ENCODE data around the gene BBC3.
"Not testable (repeated sequence)": the region's sequence is repeated elsewhere in the genome, so short reads cannot be mapped to it uniquely, and the experiment has no call there.

The BBC3 gene

GRCh38 chr19:47255879-47256692, 25.1 kb upstream of the BBC3 start, which contains the start of gene CCDC9:
CCDC9 (plus strand) TSS chr19:47256525; CDS start chr19:47258401, 1,876 bp downstream.
- H3K27me3 Mint-ChIP-seq (ENCODE audit: low read depth), result no peaks in the 10 kb centered on the region
- TF ChIP-seq CTCF (IDR thresholded peaks at IDR 0.05; ENCODE audit: unreplicated experiment in 3 of 3), result no peak
- H3K9me3 Mint-ChIP-seq, result no peaks in the 10 kb centered on the region
- H3K36me3 Mint-ChIP-seq (ENCODE audit: low read depth), result peaks cover 33% of the 10 kb centered on the region
- peak within 1 kb of the TSS; percentile 89 to 92 (median 91) for H3K4me3 Mint-ChIP-seq
- H3K27ac Mint-ChIP-seq, result peak within 1 kb of the TSS; percentile 96 to 97 (median 97)
- peaks cover 29% of the 10 kb centered on the region for H3K4me1 Mint-ChIP-seq

- peak overlapping the region in 1 of 3 experiments; percentile 33 for H3K27ac Mint-ChIP-seq
- H3K36me3 Mint-ChIP-seq (ENCODE audit: low read depth), result peaks cover 14% of the 10 kb centered on the region
- H3K4me3 Mint-ChIP-seq, result peak overlapping the region in 1 of 3 experiments; percentile 38
- no peaks in the 10 kb centered on the region for H3K27me3 Mint-ChIP-seq (ENCODE audit: low read depth)
- TF ChIP-seq CTCF (IDR thresholded peaks at IDR 0.05; ENCODE audit: unreplicated experiment in 3 of 3), result no peak
- H3K4me1 Mint-ChIP-seq, result peaks cover 17% of the 10 kb centered on the region
- no peaks in the 10 kb centered on the region for H3K9me3 Mint-ChIP-seq
These were observed 23.0 kb upstream of the BBC3 start for GRCh38 chr19:47253970-47254369.

- H3K4me3 Mint-ChIP-seq, result peak overlapping the region in 1 of 3 experiments; percentile 43
- no peaks in the 10 kb centered on the region for H3K27me3 Mint-ChIP-seq (ENCODE audit: low read depth)
- H3K4me1 Mint-ChIP-seq, result peaks cover 12% of the 10 kb centered on the region
- H3K36me3 Mint-ChIP-seq (ENCODE audit: low read depth), result peaks cover 10% of the 10 kb centered on the region
- no peaks in the 10 kb centered on the region for H3K9me3 Mint-ChIP-seq
- H3K27ac Mint-ChIP-seq, result peak overlapping the region in 1 of 3 experiments; percentile 68
- TF ChIP-seq CTCF (IDR thresholded peaks at IDR 0.05; ENCODE audit: unreplicated experiment in 3 of 3), result no peak
These were observed 22.5 kb upstream of the BBC3 start for GRCh38 chr19:47253467-47253881.

- H3K9me3 Mint-ChIP-seq; H3K4me1 Mint-ChIP-seq; H3K36me3 Mint-ChIP-seq (ENCODE audit: low read depth); H3K27me3 Mint-ChIP-seq (ENCODE audit: low read depth): not testable (repeated sequence)
- Mint-ChIP-seq H3K27ac (peak overlapping the region in 1 of 3 experiments; percentile 68), H3K4me3 (peak overlapping the region in 1 of 3 experiments; percentile 43)
These were observed 22.0 kb upstream of the BBC3 start for GRCh38 chr19:47253016-47253415.

GRCh38 chr19:47247308-47247990, 16.4 kb upstream of the BBC3 start:
- peak; percentile 90 to 93 (median 92) for TF ChIP-seq CTCF (IDR thresholded peaks at IDR 0.05; ENCODE audit: unreplicated experiment in 3 of 3)
- Mint-ChIP-seq H3K9me3 (no peaks in the 10 kb centered on the region), H3K4me1 (peaks cover 10% of the 10 kb centered on the region), H3K27me3 (ENCODE audit: low read depth) (peaks cover 19% of the 10 kb centered on the region), H3K27ac (peak overlapping the region in 2 of 3 experiments; percentile 6 to 57), H3K4me3 (peak overlapping the region in 1 of 3 experiments; percentile 44), H3K36me3 (ENCODE audit: low read depth) (no peaks in the 10 kb centered on the region)

GRCh38 chr19:47243776-47244547, 13.0 kb upstream of the BBC3 start:
- H3K36me3 Mint-ChIP-seq (ENCODE audit: low read depth), result no peaks in the 10 kb centered on the region
- H3K27me3 Mint-ChIP-seq (ENCODE audit: low read depth), result peaks cover 22% of the 10 kb centered on the region
- peak overlapping the region; percentile 19 to 81 (median 21) for H3K27ac Mint-ChIP-seq
- peak overlapping the region; percentile 73 to 83 (median 75) for H3K4me3 Mint-ChIP-seq
- H3K4me1 Mint-ChIP-seq, result peaks cover 15% of the 10 kb centered on the region
- peak; percentile 99 for TF ChIP-seq CTCF (IDR thresholded peaks at IDR 0.05; ENCODE audit: unreplicated experiment in 3 of 3)
- H3K9me3 Mint-ChIP-seq, result no peaks in the 10 kb centered on the region

All from nephron (organoid).